GM18499 (cell line): ENCODE measurements around the gene PDE7B.
"Not testable (repeated sequence)": the region's sequence is repeated elsewhere in the genome, so short reads cannot be mapped to it uniquely, and the experiment has no call there.

Source experiments
- ATAC-seq: cut with Tn5 transposase; IDR thresholded peaks from one replicate; pipeline ENCODE4 v1.9.1; 2021; ENCODE audit warnings: moderate number of reproducible peaks; ENCODE audit not compliant: insufficient read depth, unreplicated experiment

The PDE7B gene

DNA sequence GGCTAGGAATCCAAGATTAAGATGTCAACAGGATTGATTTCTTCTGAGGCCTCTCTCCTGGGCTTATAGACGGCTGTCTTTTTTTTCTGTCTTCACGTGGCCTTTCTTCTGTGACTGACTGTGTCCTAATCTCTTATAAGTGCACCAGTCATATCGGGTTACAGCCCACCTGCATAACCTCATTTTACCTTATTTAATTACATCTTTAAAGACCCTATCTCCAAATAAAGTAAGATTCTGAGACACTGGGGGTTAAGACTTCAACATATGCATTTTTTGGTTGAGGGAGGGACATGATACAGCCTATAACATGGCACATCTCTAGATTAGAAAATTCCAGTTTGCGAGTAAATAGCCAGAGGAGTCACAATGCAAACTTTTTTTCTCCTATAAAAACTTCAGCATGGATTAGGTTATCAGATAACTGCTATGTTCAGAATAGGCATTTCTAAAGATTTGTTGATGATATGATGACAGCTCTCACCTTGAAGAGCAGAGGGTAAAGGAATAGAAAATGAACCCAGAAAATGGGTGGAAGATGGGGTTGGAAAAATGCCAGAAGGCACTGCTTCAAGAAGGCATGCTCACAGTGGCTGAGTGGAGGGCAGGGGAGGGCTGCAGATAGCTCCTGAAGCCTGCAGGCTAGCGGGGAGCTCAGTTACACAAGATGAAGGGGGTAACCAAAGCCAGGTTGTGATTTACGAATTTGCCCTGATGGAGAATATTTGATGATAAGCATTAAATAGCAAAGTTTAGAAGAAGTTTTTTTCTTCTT is 8.7 kb upstream of the PDE7B start:
- no peak for ATAC-seq

DNA sequence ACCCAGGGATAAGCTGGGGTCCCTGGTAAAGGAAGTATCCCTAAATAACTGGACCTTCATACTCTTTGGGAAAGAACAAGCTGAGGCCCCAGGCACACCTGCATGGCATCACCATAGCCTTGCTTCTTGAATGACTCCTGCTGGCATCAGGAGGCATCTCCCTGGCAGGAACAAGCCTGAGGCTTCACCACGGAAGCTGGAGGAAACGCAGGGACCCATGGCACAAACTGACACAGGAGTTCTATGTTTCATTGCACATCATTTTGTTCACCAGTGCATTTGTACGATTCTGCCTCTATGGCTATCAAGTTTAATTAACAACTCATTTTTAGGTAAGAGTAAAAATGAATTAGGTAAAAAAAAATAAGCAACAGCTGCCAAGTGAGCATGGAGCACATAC is 619 bp upstream of the PDE7B start:
- no peak for ATAC-seq

DNA sequence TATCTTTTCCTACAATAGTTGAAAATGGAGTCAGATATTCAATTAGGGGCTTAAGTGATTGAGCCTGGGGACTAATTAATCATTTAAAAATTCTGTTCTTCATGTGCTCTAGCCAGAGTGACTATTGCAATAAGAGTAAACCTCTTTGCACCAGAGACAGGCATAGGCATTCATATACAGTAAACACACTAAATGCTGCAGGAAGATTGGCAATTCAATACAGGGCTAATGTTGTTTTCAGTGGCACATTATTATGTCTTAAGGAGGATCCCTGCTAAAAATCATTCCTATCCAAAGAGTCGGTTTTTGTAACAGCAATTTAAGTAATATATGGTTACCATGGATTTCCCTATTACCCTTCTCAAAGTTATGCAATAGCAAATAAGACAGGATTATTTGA is 1.2 kb downstream of the PDE7B start:
- ATAC-seq, result no peak

DNA sequence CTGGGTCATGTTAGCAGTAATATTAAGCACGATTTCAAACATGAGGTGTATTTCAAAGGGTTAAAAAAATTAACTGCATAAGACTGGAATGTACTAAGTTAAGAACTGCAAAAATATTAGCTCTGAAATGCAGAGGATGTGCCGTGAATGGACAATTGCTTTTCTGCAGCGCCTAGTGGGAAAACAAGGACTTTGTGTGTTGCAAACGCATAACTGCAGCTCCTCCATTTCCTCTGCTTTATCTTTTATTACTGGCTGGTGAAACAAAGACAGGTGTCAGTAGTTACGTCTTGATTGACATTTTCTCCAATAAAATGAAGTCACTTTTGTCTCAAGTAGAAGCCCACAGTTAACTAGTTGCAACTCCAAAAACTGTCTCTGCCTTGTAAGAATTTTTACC is 1.7 kb downstream of the PDE7B start:
- no peak for ATAC-seq

DNA sequence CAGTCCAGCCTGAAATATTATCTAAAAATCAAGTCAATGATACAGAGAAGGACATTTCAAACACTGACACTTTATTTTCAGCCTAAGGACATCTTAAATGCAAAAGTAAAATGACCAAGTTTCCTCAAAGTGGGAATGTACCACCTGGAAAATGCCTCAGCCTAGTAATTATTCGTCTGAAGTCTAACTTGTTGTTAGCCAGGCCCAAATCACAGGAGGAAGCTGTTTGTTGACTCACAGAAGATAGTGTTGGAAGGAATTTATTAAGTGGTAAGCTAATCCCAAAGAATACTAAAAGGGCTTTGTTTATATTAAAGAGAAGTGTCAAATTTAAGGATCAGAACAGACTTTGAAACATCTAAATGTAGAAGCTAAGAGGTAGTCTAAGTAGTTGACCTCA is 2.5 kb downstream of the PDE7B start:
- no peak for ATAC-seq

DNA sequence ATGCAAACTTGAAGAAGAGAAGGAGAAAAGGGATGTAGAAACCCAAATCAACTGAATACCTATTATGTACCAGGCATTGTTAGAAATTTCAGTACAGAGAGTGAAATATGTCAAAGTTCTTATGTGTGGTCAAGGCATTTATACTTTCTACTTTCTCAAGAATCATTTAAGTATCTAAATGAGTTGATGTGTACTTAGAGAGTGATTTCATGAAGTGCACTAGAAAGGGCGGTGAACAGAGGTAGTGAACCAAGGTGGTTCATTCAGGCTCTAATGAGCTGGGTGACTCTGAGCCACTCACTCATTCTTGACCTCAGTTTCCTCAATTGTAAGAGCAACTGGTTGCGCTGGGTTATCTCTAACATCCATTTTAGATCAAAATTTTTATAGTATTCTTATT is 3.3 kb downstream of the PDE7B start:
- no peak for ATAC-seq

DNA sequence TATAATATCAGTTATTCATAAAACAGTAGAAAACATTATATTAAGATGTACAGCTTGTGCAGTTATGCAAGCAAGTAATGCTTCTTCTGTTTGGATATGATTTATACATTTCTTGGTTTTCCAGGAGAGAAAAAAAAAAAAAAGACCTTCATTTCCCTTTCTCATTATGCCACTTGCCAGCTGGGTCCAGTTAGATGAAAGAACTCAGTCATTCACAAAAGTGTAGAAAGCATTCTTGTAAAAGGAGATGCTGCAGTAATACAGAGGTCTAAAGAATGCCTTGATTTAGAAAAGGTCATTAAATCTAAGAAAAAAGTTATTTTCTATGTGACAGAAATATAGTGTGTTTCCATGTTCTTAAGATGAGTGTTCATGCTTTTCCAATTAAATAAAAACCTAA is 7.4 kb downstream of the PDE7B start:
- ATAC-seq, result no peak

DNA sequence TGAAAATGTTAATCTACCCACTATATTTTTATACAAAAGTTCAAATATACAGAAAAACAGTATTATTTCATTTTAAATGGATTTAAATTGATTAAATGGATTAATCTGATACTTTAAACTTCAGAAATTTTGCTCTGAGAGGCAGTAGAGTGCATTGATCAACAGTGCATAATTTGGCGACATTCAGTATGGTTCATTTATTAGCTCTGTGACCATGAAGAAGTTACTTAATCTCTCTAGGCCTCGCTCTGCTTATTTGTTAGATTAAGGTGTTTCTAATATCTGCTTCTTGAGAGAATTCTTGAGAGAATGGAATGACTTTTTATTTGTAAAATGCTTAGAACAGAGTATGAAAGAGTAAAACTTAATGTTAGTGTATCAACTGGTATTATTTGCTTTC is 8.9 kb downstream of the PDE7B start:
- no peak for ATAC-seq

DNA sequence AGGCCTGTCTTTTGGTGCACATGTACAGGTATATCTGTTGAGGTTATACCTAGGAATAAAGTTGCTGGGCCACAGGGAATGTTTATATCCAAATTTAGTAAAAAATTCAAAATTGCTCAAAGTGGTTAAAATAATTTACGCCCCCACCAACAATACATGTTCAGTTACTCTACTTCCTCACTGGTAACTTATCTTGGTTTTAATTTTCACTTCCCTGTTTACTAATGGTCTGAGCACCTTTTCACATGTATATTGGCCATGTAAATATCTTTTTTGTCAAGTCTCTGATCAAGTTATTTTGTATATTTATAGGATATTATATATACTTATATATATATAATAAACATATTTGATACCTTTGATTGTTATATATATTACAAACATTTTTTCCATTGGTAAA is 9.7 kb downstream of the PDE7B start:
- ATAC-seq, result no peak

DNA sequence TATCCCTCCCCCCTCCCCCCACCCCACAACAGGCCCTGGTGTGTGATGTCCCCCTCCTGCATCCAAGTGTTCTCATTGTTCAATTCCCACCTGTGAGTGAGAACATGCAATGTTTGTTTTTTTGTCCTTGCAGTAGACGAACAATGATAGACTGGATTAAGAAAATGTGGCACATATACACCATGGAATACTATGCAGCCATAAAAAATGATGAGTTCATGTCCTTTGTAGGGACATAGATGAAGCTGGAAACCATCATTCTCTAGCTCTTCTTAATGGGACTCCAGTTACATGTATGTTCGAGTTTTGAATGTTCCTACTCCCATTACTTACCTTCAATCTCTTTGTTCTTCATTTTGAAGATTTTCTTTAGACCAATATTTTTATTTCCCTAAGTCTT is 13.4 kb downstream of the PDE7B start:
- ATAC-seq, result not testable (repeated sequence)

DNA sequence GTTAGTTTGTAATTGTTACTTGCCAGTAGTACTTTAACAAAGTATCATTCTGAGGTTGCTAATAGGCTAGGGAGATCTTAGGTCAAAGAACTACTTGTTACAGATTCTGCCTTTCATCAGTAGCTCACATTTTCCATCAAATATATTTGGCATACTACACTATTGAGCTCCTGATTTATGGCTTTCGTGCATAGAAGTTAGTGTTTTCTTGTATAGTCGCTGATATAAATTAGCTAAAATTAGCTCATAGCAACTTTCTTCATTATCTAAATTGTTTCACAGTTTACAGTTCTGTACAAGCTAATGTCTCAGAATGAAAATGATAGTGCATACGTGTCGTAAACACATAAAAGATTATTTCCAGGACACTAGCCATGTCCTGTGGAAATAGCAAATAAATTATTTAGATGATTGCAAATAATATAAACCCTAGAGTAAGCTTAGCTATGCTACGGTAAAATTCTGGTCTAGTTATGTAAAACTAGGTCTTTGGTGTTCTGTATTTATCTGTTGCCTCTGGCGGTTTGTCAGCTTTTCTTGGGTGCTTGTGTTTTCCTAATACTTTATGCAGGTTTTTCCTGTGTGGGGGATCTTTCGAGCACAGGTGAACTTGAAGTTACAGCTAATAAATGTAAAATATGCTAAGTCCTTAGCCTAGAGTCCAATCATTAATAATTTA is 15.1 kb downstream of the PDE7B start:
- no peak for ATAC-seq

DNA sequence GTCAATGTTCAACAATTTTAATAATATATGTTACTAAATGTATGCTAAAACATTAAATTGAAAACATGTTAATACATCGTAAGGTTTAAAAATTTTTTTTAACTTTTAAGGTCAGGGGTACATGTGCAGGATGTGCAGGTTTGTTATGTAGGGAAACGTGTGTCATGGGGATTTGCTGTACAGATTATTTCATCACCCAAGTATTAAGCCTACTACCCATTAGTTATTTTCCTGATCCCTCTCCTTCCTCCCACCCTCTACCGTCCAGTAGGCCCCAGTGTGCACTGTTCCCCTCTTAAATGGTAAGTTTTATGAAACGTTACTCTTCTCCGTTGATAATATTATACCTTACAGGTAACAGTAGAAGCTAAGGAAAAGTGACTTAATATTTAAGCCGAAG is 15.8 kb downstream of the PDE7B start:
- no peak for ATAC-seq

DNA sequence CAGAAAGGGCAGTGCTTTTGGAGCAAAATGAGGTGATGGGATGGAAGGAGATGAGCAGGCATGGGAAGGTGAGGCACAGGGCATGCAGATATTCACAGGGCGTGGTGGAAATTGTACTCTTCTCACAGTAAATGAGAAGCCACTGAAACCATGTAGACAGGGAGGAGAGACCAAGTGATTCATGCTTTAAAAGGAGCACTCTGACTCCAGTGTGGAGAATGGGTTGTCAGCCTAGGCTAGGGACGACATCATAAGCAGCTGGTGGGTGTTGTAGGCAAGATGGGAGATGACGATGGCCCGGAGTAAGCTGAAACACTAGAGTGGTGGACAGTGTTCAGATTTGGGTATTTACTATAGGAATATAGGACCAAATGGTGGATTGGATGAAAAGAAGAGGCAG is 18.4 kb downstream of the PDE7B start:
- no peak for ATAC-seq

DNA sequence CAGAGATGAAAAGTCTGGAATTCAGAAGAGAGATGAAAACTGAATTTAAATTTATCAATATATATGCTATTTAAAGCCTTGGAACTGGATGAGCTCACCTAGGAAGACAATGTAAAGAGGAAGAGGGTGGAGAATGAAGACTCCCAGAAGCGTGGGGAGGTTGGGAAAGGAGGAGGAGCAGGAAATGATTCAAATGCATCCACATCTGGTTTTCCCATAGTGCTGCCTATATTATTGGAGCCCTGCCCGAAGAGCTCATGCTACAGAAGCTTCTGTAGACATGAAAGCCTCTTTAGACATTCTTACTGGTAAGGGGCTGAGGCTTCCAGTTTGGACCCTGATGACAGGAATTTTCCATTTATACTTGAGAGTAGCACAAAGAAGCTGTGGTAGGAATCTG is 19.2 kb downstream of the PDE7B start:
- ATAC-seq, result no peak

DNA sequence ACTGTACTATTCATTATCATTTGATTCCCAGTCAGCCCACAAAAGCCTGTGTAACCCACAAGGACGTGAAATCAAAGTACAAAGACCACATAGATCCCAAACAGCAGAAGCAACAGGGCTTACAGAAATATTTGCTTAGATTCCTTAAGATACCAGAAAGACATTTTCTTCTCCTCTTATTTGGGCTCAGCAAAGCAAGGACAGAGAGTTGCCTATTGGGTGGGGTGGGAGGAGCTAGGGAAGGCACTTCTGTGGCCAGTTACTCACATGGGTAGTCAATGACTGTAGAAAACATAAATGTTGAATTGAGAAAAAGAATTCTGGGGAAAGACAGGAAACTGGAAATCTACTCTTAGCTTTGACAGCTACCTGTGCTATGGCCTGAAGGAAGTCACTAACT is 19.8 kb downstream of the PDE7B start:
- ATAC-seq, result no peak

DNA sequence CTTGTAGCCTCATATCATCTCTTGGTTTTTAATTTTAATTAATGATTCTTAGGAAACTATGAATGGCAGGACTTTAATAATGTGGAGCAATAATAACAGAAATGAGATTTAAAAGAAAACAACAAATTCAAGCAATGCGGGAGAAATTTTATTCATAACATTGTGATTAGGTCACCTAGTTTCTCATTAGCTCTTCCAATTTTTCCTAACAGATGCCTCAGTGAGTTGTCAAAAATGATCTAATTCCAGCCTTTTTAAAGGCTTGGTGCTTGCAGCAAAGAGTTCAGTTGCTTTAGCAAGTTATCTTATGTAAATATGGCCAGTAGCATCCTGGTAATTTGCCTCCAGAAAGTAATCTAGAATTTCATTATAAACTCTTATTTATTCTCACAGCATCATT is 20.4 kb downstream of the PDE7B start:
- no peak for ATAC-seq

DNA sequence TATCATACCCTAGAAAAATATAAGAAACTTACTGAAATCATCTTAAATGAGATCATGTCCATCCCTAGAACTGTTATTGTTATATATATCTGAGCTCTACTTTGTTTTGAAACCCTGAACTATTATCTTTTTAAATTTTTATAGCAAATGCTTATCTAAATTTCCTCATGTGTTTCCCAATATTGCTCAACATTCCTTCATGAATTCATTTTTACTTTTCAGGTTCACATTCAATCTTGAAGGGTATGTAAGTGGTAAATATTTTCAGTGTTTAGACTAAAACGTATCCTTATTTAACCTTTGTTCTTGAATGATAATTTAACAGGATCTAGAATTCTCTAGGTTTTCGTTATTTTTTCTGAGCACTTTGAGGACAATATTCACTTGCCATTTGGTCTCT is 23.9 kb downstream of the PDE7B start:
- ATAC-seq, result no peak

DNA sequence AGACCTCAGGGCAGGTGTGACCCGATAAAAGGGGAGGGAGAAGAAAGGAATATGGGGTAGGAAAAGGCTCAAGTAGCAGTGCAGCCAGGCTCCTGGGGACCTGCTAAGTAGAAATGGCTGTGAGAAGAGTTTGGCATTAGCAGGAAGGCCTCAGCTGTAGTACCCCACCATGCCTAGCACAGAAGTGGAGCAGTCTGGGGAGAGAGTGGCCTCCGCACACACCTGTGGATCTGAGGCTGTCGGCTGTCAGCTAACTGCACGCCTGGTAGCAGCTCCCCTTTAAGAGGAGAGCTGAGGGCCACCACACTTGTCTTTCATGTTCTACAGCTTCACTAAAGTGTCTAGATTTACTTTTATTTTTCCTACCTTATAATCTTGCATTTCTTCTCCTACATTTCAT is 24.6 kb downstream of the PDE7B start:
- ATAC-seq, result no peak

DNA sequence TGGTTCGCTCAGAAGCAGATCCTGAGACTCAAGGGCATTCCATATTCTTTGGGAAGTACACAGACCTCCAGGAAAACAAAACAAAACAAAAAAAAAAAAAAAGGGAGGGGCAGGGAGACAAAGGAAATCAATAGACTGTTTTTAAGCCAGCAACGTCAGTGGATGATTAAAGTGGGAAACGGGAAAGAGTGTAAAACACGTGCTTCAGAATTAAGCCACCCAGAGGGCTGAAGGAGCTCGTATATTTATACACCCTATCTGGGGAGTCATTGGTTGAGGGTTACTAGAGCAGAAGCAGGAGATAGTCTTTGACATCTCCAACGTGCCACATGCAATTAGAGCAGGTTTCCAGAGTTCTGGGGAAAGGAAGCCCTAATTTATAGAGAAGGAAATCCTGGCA is 26.2 kb downstream of the PDE7B start:
- no peak for ATAC-seq

DNA sequence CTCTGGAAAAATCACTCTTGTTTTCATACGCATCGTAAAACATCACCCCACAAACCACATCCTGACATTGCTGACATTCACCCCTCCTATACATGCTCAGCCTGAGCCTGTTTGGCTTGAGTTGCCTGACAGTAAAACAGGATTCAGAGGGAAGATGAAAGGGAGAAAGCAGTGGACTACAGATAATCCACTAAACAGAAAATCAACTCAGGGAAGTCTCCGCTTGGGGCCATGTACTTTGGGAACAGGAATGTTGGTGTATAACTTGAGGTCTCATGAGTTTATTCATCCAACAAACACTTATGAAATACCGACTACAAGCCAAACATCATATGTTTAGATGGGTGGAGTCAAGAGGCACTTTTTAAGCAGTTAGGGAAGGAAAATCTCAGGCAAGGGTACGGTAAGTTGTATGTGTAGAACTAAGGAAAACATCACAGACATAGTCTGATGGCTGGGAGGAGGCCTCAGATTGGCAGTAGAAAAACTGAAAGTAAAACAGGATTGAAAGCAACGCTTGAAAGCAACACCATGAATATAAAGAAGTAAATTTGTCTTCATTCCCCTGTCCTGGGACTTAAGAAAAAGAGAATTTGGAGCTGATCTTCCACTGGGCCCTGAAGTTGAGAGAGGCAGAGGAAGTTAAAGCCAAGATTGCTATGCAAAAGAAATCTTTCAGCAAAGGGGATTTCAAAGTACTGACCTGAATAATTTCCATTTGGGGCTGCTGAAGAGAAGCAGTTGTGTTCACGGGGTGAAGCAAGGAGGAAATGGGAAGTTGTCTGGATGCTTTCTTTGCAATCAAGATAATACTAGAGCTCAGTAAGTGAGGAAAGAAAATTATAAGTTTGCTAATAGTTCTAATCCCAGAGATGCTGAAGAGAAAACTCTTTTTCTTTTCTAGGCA is 28.8 kb downstream of the PDE7B start:
- ATAC-seq, result peak; percentile 95

DNA sequence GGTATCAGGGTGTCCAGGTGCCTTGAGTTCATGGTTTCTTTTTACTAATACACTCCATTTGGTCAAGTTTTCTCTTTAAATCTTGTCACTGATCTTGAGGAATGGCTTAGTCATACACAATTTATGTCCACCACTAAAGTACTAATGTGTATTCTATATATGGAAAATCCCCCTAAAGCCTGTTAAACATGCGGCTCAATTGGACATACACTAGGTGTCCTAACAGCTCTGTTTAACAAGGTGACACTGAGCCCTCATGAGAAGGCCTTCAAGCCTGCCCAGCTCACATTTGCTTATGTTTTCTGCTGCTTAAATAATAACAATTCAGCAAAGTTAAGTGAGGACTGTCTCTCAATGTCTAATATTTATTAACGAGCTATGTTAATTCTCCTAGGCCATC is 31.5 kb downstream of the PDE7B start:
- ATAC-seq, result no peak
